B cell (primary cell): ENCODE measurements around the gene RAD23A. TPM values are rescaled to one million over a fixed set of nuclear protein-coding genes. Genes with fewer than 3 reads are reported as not detected.

Source experiments
- ATAC-seq: fragments of 200-7000 bp; cut with Tn5 transposase; one replicate; pipeline ENCODE4 v1.10.0; 2021; ENCODE audit warnings: low read depth, mild to moderate bottlenecking, moderate number of reproducible peaks, moderate library complexity
- CTCF ChIA-PET: fragments of 350-600 bp; sonication (Branson Sonifier 250); formaldehyde crosslinking; loops from one replicate; lab custom pipeline; 2021; ENCODE audit warnings: antibody characterized with exemption, inconsistent platforms; lab: Charles Lee
- POLR2A ChIA-PET: fragments of 350-600 bp; sonication (Branson Sonifier 250); formaldehyde crosslinking; loops from one replicate; lab custom pipeline; 2021; ENCODE audit warnings: antibody characterized with exemption; lab: Charles Lee
- DNase-seq: peaks from one replicate; pipeline ENCODE4 v3.0.0; 2013
- H2AFZ ChIP-seq: 2 replicates; pipeline ENCODE4 v1.6.1; 2012; ENCODE audit warnings: mild to moderate bottlenecking, low read depth, low read length; ENCODE audit not compliant: insufficient read depth, poor library complexity, severe bottlenecking
- H3K27ac ChIP-seq, 2 donors: 1 replicate in 1 of 2; 2 replicates in 1 of 2; pipeline ENCODE4 v1.5.1; 2012 to 2013; ENCODE audit warnings: low read length in 2 of 2, mild to moderate bottlenecking in 2 of 2, moderate library complexity in 1 of 2
- H3K27me3 ChIP-seq, 4 experiments: fragments of 200-600 bp in 1 of 4; sonication (generic) in 1 of 4; replicated peaks in 1 of 4; 1 replicate in 2 of 4; 2 replicates in 2 of 4; pipeline versions ENCODE4 v1.6.1 to v1.7.0; 2013 to 2016; ENCODE audit warnings: low read length in 3 of 4, mild to moderate bottlenecking in 2 of 4, mixed read lengths in 1 of 4, moderate library complexity in 1 of 4; ENCODE audit not compliant: insufficient read depth in 4 of 4, control insufficient read depth in 3 of 4; ENCODE audit errors: control extremely low read depth in 1 of 4
- H3K36me3 ChIP-seq, 2 experiments: replicated peaks in 1 of 2; 1 replicate in 1 of 2; 2 replicates in 1 of 2; pipeline versions ENCODE4 v1.6.1 to v1.7.1; 2013; ENCODE audit warnings: low read length in 1 of 2; ENCODE audit not compliant: insufficient read depth in 2 of 2, control insufficient read depth in 1 of 2; ENCODE audit errors: control extremely low read depth in 1 of 2, extremely low read depth in 1 of 2
- H3K4me1 ChIP-seq, 2 donors: fragments of 200-600 bp in 1 of 2; sonication (generic) in 1 of 2; 1 replicate in 1 of 2; 2 replicates in 1 of 2; pipeline versions ENCODE4 v1.5.1 to v1.6.1; 2013 to 2017; ENCODE audit warnings: low read length in 2 of 2; ENCODE audit not compliant: control insufficient read depth in 2 of 2, insufficient read depth in 2 of 2
- H3K4me2 ChIP-seq: replicated peaks from 2 replicates; pipeline ENCODE3; 2012; ENCODE audit warnings: mild to moderate bottlenecking, low read depth, low read length; ENCODE audit not compliant: poor library complexity, severe bottlenecking
- H3K4me3 ChIP-seq, 5 experiments: fragments of 200-600 bp in 1 of 5; sonication (generic) in 1 of 5; 1 replicate in 3 of 5; 2 replicates in 2 of 5; pipeline versions ENCODE4 v1.5.1 to v1.7.0; 2011 to 2016; ENCODE audit warnings: low read length in 4 of 5, mild to moderate bottlenecking in 4 of 5, low read depth in 2 of 5, control low read depth in 1 of 5, moderate library complexity in 1 of 5; ENCODE audit not compliant: insufficient read depth in 1 of 5; ENCODE audit errors: control extremely low read depth in 1 of 5, extremely low read depth in 1 of 5
- H3K79me2 ChIP-seq: fragments of 200-600 bp; sonication (generic); one replicate; pipeline ENCODE4 v1.6.0; 2016; ENCODE audit warnings: low read length; ENCODE audit not compliant: control insufficient read depth, insufficient read depth
- H3K9ac ChIP-seq: fragments of 200-600 bp; sonication (generic); 2 replicates; pipeline ENCODE4 v1.6.1; 2017; ENCODE audit warnings: mild to moderate bottlenecking, low read length, moderate library complexity
- H3K9me3 ChIP-seq, 3 donors: one replicate each; pipeline versions ENCODE4 v1.6.1 to v1.7.1; 2013; ENCODE audit warnings: low read length in 2 of 3; ENCODE audit not compliant: control insufficient read depth in 2 of 3, insufficient read depth in 1 of 3; ENCODE audit errors: control extremely low read depth in 1 of 3
- H4K20me1 ChIP-seq: 2 replicates; pipeline ENCODE4 v1.6.0; 2012; ENCODE audit warnings: mild to moderate bottlenecking, low read length; ENCODE audit not compliant: insufficient read depth, control insufficient read depth, poor library complexity, severe bottlenecking
- H3K27ac Mint-ChIP-seq: one replicate; pipeline ENCODE4 v1.8.0; 2021; ENCODE audit warnings: mixed read lengths
- H3K27me3 Mint-ChIP-seq: one replicate; pipeline ENCODE4 v1.8.0; 2021; ENCODE audit warnings: mixed read lengths
- H3K4me1 Mint-ChIP-seq: one replicate; pipeline ENCODE4 v1.8.0; 2021; ENCODE audit warnings: mixed read lengths
- H3K4me3 Mint-ChIP-seq: one replicate; pipeline ENCODE4 v1.8.0; 2021; ENCODE audit warnings: mixed read lengths
- H3K9me3 Mint-ChIP-seq: one replicate; pipeline ENCODE4 v1.8.0; 2022; ENCODE audit warnings: mixed read lengths; ENCODE audit not compliant: insufficient read depth
- EZH2 ChIP-seq: IDR thresholded peaks from 2 replicates; pipeline ENCODE4 v1.6.1; 2012; ENCODE audit warnings: borderline replicate concordance, low read depth, mild to moderate bottlenecking, moderate library complexity, low read length; ENCODE audit not compliant: insufficient read depth, poor library complexity, severe bottlenecking
- WGBS: methylation state at CpG from one replicate; pipeline ENCODE4 v1.1.5; 2013; ENCODE audit warnings: missing lambda C conversion rate; ENCODE audit not compliant: insufficient coverage; 5-methylcytosine and 5-hydroxymethylcytosine counted together
- intact Hi-C: fragments of 100-400 bp; cut with micrococcal nuclease; formaldehyde crosslinking; loops from one replicate; pipeline ENCODE4 v1.10.0; 2022
- polyA plus RNA-seq: library from polyadenylated mRNA; depleted of rRNA; stranded (reverse); fragments of >200 nt; gene quantifications from 2 replicates; pipeline ENCODE4 v1.2.3, GENCODE V29; 2012
- total RNA-seq, 2 donors: library from RNA; stranded (reverse); fragments of 120-200 nt in 1 of 2; gene quantifications; 1 replicate in 1 of 2; 2 replicates in 1 of 2; pipeline versions ENCODE4 v1.2.3 to v1.2.4, GENCODE V29; 2013 to 2022
- TF ChIP-seq, protein P1 (sequence below): fragments of 200-600 bp; IDR thresholded peaks from one replicate; pipeline ENCODE4 v1.8.0; 2022; ENCODE audit warnings: antibody characterized with exemption, mild to moderate bottlenecking

The RAD23A gene
- total and polyA plus RNA-seq, 2 donors (not counting 1 experiment from before 2014, with no cell fraction given), result 100 to 106 TPM

DNA sequence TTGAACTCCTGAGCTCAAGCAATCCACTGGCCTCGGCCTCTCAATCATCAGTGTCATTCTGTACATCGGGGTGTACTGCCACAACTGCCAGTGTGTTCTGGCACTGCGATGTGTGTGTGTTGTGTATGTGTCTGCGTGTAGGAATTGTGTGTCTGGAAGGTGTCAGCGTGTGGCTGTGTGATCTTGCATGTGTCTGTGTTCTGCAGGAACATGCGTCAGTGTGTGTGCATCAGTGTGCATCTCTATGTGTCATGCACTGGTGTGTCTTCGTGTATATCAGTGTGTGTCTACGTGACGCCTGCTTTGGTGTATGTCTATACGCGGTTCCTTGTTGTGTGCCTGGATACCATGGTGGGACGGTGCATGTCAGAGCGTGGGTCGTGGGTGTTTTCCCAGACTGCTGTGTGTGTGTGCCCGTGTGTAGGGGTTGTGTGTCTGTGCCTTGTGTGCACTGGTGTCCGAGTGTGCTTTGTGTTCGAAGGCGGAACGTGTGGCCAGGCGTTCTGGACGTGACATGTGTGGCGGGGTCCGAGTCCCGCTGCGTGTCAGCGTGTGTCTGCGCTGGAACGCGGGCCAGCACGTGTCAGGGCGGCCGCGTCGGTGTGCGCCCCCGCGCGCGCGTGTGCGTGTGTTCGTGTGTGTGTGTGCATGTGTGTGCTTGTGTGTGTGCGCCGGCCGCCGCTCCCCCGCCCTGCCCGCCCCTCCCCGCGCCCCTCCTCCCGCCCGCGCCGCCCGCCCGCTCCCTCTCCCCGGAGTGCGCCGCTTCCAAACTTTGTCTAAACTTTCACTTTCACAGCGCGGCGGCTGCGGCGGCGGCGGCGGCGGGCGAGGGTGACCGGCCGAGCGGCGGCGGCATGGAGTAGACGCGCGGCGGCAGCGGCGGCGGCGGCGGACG lies 49.3 kb downstream of the RAD23A start, which contains the start of gene NFIX:
Gene NFIX (plus strand): TSS at position 775 of the 895 bp plus-strand sequence. CDS start 363 bp downstream, outside the sequence.
- peak within 1 kb of the TSS; percentile 83 for H2AFZ ChIP-seq
- ATAC-seq (peak; percentile 72), DNase-seq (peak; percentile 76)
- ChIA-PET POLR2A (no interaction called here), CTCF (interaction anchor here (0.6 kb wide), 1 partner anchor 149 kb away, joined by 4 read pairs; no protein-coding TSS in a partner anchor)
- H3K79me2 ChIP-seq, result no peaks in the 10 kb centered on the region
- WGBS, result 10% methylated on average over 60 of the region's 84 CpGs
- H3K4me1 Mint-ChIP-seq, result peaks cover 17% of the 10 kb centered on the region
- no peaks in the 10 kb centered on the region for H4K20me1 ChIP-seq
- peak within 1 kb of the TSS; percentile 88 for H3K27ac Mint-ChIP-seq
- no peaks in the 10 kb centered on the region for H3K9me3 Mint-ChIP-seq
- H3K9ac ChIP-seq, result peak within 1 kb of the TSS; percentile 70
- TF ChIP-seq EZH2, result no peak
- TF ChIP-seq, protein P1, sequence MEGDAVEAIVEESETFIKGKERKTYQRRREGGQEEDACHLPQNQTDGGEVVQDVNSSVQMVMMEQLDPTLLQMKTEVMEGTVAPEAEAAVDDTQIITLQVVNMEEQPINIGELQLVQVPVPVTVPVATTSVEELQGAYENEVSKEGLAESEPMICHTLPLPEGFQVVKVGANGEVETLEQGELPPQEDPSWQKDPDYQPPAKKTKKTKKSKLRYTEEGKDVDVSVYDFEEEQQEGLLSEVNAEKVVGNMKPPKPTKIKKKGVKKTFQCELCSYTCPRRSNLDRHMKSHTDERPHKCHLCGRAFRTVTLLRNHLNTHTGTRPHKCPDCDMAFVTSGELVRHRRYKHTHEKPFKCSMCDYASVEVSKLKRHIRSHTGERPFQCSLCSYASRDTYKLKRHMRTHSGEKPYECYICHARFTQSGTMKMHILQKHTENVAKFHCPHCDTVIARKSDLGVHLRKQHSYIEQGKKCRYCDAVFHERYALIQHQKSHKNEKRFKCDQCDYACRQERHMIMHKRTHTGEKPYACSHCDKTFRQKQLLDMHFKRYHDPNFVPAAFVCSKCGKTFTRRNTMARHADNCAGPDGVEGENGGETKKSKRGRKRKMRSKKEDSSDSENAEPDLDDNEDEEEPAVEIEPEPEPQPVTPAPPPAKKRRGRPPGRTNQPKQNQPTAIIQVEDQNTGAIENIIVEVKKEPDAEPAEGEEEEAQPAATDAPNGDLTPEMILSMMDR, result no peak
- H3K27me3 ChIP-seq, result peaks cover 0 to 24% (median 4%) of the 10 kb centered on the region in 4 experiments
- peaks cover 24% of the 10 kb centered on the region for H3K27me3 Mint-ChIP-seq
- H3K4me2 ChIP-seq, result peak within 1 kb of the TSS; percentile 95
- peaks cover 0 to 2% (median 0%) of the 10 kb centered on the region in 3 donors for H3K9me3 ChIP-seq
- H3K4me3 ChIP-seq, result peak within 1 kb of the TSS; percentile 31 to 65 (median 60)
- H3K36me3 ChIP-seq, result no peaks in the 10 kb centered on the region
- H3K4me1 ChIP-seq, result peaks cover 10 to 11% of the 10 kb centered on the region in 2 donors
- intact Hi-C loops, result loop anchor here (5.0 kb wide), 1 partner anchor 1228 kb away; the partner anchor contains the start of gene ZNF441
- H3K27ac ChIP-seq, result no peak within 1 kb of the TSS
- peak within 1 kb of the TSS; percentile 98 for H3K4me3 Mint-ChIP-seq
